Measurements from ENCODE around the gene TNNI2. TPM values are rescaled to one million over a fixed set of nuclear protein-coding genes. Genes with fewer than 3 reads are reported as not detected.
"Not testable (repeated sequence)": the region's sequence is repeated elsewhere in the genome, so short reads cannot be mapped to it uniquely, and the experiment has no call there.

TNNI2 gene
- total RNA-seq, 2 donors from 2014 or later: not detected

GRCh38 chr11:1883346-1884302 lies 44.8 kb downstream of the TNNI2 start:
- Mint-ChIP-seq H3K27me3 (ENCODE audit: insufficient read depth) (no peaks in the 10 kb centered on the region), H3K9me3 (no peaks in the 10 kb centered on the region), H3K4me3 (no peak overlapping the region), H3K4me1 (no peaks in the 10 kb centered on the region), H3K36me3 (ENCODE audit: low read depth) (no peaks in the 10 kb centered on the region), H3K27ac (no peak overlapping the region)
- WGBS, 2 experiments (ENCODE audit: insufficient coverage in 1 of 2, insufficient read length in 1 of 2): 90% methylated on average over 4 to 14 of the region's 14 CpGs
- H3K4me1 ChIP-seq (ENCODE audit: control insufficient read depth, insufficient read depth, low read length): no peaks in the 10 kb centered on the region
- no peak overlapping the region for H3K9ac ChIP-seq (ENCODE audit: extremely low read depth, low read length, poor library complexity, severe bottlenecking)
- H3K4me3 ChIP-seq (ENCODE audit: low read length): no peak overlapping the region
- no peak for TF ChIP-seq CTCF (conservative IDR thresholded peaks at IDR 0.05)
- H3K27me3 ChIP-seq (ENCODE audit: control insufficient read depth, insufficient read depth, low read length, poor library complexity, severe bottlenecking): peaks cover 13% of the 10 kb centered on the region
- no peak for DNase-seq
- H3K9me3 ChIP-seq (ENCODE audit: control insufficient read depth, low read length): no peaks in the 10 kb centered on the region
- no peaks in the 10 kb centered on the region for H3K36me3 ChIP-seq (ENCODE audit: control insufficient read depth, insufficient read depth, low read length)
- H3K27ac ChIP-seq (ENCODE audit: low read depth, low read length): no peak overlapping the region

- H3K27ac ChIP-seq (ENCODE audit: low read depth, low read length): no peak overlapping the region
- no peaks in the 10 kb centered on the region for H3K9me3 ChIP-seq (ENCODE audit: control insufficient read depth, low read length)
- peaks cover 13% of the 10 kb centered on the region for H3K27me3 ChIP-seq (ENCODE audit: control insufficient read depth, insufficient read depth, low read length, poor library complexity, severe bottlenecking)
- no peaks in the 10 kb centered on the region for H3K36me3 ChIP-seq (ENCODE audit: control insufficient read depth, insufficient read depth, low read length)
- Mint-ChIP-seq H3K27me3 (ENCODE audit: insufficient read depth) (no peaks in the 10 kb centered on the region), H3K27ac (no peak overlapping the region), H3K4me3 (no peak overlapping the region), H3K36me3 (ENCODE audit: low read depth) (no peaks in the 10 kb centered on the region), H3K9me3 (no peaks in the 10 kb centered on the region), H3K4me1 (no peaks in the 10 kb centered on the region)
- no peak overlapping the region for H3K9ac ChIP-seq (ENCODE audit: extremely low read depth, low read length, poor library complexity, severe bottlenecking)
- no peaks in the 10 kb centered on the region for H3K4me1 ChIP-seq (ENCODE audit: control insufficient read depth, insufficient read depth, low read length)
- no peak overlapping the region for H3K4me3 ChIP-seq (ENCODE audit: low read length)
- WGBS, 2 experiments (ENCODE audit: insufficient coverage in 1 of 2, insufficient read length in 1 of 2): 83 to 90% methylated on average over 3 to 5 of the region's 5 CpGs
- TF ChIP-seq CTCF (conservative IDR thresholded peaks at IDR 0.05): no peak
- no peak for DNase-seq
These were observed 45.5 kb downstream of the TNNI2 start for GRCh38 chr11:1884303-1884700.

- H3K27me3 Mint-ChIP-seq (ENCODE audit: insufficient read depth); H3K4me1 ChIP-seq (ENCODE audit: control insufficient read depth, insufficient read depth, low read length); H3K4me3 ChIP-seq (ENCODE audit: low read length); H3K9ac ChIP-seq (ENCODE audit: extremely low read depth, low read length, poor library complexity, severe bottlenecking); H3K36me3 ChIP-seq (ENCODE audit: control insufficient read depth, insufficient read depth, low read length); H3K9me3 Mint-ChIP-seq; DNase-seq; H3K4me3 Mint-ChIP-seq; H3K36me3 Mint-ChIP-seq (ENCODE audit: low read depth); H3K27ac ChIP-seq (ENCODE audit: low read depth, low read length); H3K9me3 ChIP-seq (ENCODE audit: control insufficient read depth, low read length); H3K4me1 Mint-ChIP-seq; H3K27ac Mint-ChIP-seq: not testable (repeated sequence)
- 86 to 89% methylated on average over 7 to 13 of the region's 13 CpGs for WGBS, 2 experiments (ENCODE audit: insufficient coverage in 1 of 2, insufficient read length in 1 of 2)
- H3K27me3 ChIP-seq (ENCODE audit: control insufficient read depth, insufficient read depth, low read length, poor library complexity, severe bottlenecking): peaks cover 13% of the 10 kb centered on the region
These were observed 47.8 kb downstream of the TNNI2 start for GRCh38 chr11:1886551-1886950.

Measured in endodermal cell (in vitro differentiated cells).